Lung (tissue), 12 donors: ENCODE data around the gene LSMEM2. TPM values are rescaled to one million over a fixed set of nuclear protein-coding genes. Genes with fewer than 3 reads are reported as not detected.
A peak's percentile ranks its signal among the peaks of the same experiment; 100 is the strongest.

Experiments
- ATAC-seq: fragments of 200-7000 bp; cut with Tn5 transposase; one replicate; pipeline ENCODE4 v1.9.1; 2020; ENCODE audit warnings: moderate number of reproducible peaks; ENCODE audit not compliant: insufficient read depth, low FRiP score
- DNase-seq, 3 donors: peaks; one replicate each; pipeline ENCODE4 v3.0.0-alpha.2; 2013 to 2017
- H3K27ac ChIP-seq, 2 donors: one replicate each; pipeline ENCODE4 v1.5.1; 2013; ENCODE audit warnings: mild to moderate bottlenecking in 2 of 2, moderate library complexity in 2 of 2, control low read depth in 1 of 2, inconsistent platforms in 1 of 2, low read depth in 1 of 2, low read length in 1 of 2
- H3K27me3 ChIP-seq, 3 donors: one replicate each; pipeline ENCODE4 v1.5.1; 2013; ENCODE audit warnings: low read length in 2 of 3; ENCODE audit not compliant: control insufficient read depth in 3 of 3, insufficient read depth in 3 of 3
- H3K36me3 ChIP-seq, 4 donors: one replicate each; pipeline ENCODE4 v1.5.1; 2013; ENCODE audit warnings: low read length in 4 of 4, mild to moderate bottlenecking in 1 of 4, moderate library complexity in 1 of 4; ENCODE audit not compliant: control insufficient read depth in 4 of 4, insufficient read depth in 4 of 4
- H3K4me1 ChIP-seq, 5 donors: one replicate each; pipeline ENCODE4 v1.5.1; 2013; ENCODE audit warnings: low read length in 5 of 5, mild to moderate bottlenecking in 2 of 5, moderate library complexity in 1 of 5; ENCODE audit not compliant: control insufficient read depth in 5 of 5, insufficient read depth in 5 of 5
- H3K4me3 ChIP-seq: one replicate; pipeline ENCODE4 v1.5.1; 2013; ENCODE audit warnings: mild to moderate bottlenecking, control low read depth, moderate library complexity
- H3K9ac ChIP-seq, 2 donors: one replicate each; pipeline ENCODE4 v1.5.1; 2013; ENCODE audit warnings: low read length in 2 of 2, control low read depth in 1 of 2; ENCODE audit not compliant: insufficient read depth in 1 of 2
- H3K9me3 ChIP-seq, 4 donors: one replicate each; pipeline ENCODE4 v1.5.1; 2013; ENCODE audit warnings: low read length in 3 of 4, mild to moderate bottlenecking in 1 of 4, moderate library complexity in 1 of 4; ENCODE audit not compliant: control insufficient read depth in 4 of 4, insufficient read depth in 3 of 4
- WGBS, 2 donors: extraction: QIAGEN DNeasy Blood & Tissue Kit; methylation state at CpG; one replicate each; pipeline ENCODE4 v1.1.7; 2013; 5-methylcytosine and 5-hydroxymethylcytosine counted together
- polyA plus RNA-seq, 2 donors: library from polyadenylated mRNA; stranded (reverse); fragments of 200-250 nt; gene quantifications; one replicate each; pipeline ENCODE4 v1.2.1, GENCODE V29; 2013
- total RNA-seq, 2 donors: library from RNA; depleted of rRNA in 1 of 2; stranded (reverse); fragments of >200 nt in 1 of 2; gene quantifications; one replicate each; pipeline ENCODE4 v1.2.1, GENCODE V29; 2014 to 2021
- TF ChIP-seq, protein P1 (sequence below): IDR thresholded peaks from 2 replicates; pipeline ENCODE4 v1.5.1; 2012; ENCODE audit warnings: mild to moderate bottlenecking; ENCODE audit errors: control extremely low read depth, extremely low read depth
- donor health status: control.
- donor health status: control.
- donor health status: Bipolar disorder and iron deficiency.
- donor health status: healthy.
- donor health status: DM: yes; HTN: yes; CAD: no.

LSMEM2 gene
- total and polyA plus RNA-seq, 4 donors = 0.10 to 0.49 (median 0.12) TPM; not detected in 1

DNA sequence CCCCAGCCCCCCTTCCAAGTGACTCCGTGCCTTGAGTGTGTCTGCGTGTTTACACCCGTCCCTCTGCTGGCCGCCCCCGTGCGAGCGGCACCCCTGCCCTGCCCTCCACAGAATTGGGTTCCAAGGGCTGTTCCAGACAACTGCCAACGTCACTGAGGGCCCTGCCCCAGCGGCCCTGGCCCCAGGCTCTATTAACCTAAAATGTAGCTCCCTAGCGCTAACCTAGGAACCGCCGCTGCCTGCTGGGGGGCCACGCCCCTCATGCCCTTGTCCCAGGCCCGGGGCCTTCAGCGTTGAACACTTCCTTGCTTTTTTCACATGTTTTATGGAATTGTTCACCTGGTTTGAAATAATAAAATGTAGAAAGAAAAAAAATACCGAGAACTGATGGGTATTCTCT is 19.9 kb upstream of the LSMEM2 start:
- H3K9ac ChIP-seq = no peak overlapping the region
- WGBS, 2 donors = 77 to 79% methylated on average over 16 of the region's 16 CpGs
- H3K36me3 ChIP-seq = peaks cover 19 to 47% (median 29%) of the 10 kb centered on the region in 4 donors
- H3K27ac ChIP-seq = peak overlapping the region in 1 of 2 donors; percentile 88
- peaks cover 0 to 4% (median 0%) of the 10 kb centered on the region in 4 donors for H3K9me3 ChIP-seq
- H3K27me3 ChIP-seq = no peaks in the 10 kb centered on the region
- H3K4me1 ChIP-seq = peaks cover 0 to 27% (median 14%) of the 10 kb centered on the region in 5 donors
- no peak overlapping the region for H3K4me3 ChIP-seq
- TF ChIP-seq, protein P1, sequence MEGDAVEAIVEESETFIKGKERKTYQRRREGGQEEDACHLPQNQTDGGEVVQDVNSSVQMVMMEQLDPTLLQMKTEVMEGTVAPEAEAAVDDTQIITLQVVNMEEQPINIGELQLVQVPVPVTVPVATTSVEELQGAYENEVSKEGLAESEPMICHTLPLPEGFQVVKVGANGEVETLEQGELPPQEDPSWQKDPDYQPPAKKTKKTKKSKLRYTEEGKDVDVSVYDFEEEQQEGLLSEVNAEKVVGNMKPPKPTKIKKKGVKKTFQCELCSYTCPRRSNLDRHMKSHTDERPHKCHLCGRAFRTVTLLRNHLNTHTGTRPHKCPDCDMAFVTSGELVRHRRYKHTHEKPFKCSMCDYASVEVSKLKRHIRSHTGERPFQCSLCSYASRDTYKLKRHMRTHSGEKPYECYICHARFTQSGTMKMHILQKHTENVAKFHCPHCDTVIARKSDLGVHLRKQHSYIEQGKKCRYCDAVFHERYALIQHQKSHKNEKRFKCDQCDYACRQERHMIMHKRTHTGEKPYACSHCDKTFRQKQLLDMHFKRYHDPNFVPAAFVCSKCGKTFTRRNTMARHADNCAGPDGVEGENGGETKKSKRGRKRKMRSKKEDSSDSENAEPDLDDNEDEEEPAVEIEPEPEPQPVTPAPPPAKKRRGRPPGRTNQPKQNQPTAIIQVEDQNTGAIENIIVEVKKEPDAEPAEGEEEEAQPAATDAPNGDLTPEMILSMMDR = no peak
- DNase-seq = no peak
- ATAC-seq = no peak

DNA sequence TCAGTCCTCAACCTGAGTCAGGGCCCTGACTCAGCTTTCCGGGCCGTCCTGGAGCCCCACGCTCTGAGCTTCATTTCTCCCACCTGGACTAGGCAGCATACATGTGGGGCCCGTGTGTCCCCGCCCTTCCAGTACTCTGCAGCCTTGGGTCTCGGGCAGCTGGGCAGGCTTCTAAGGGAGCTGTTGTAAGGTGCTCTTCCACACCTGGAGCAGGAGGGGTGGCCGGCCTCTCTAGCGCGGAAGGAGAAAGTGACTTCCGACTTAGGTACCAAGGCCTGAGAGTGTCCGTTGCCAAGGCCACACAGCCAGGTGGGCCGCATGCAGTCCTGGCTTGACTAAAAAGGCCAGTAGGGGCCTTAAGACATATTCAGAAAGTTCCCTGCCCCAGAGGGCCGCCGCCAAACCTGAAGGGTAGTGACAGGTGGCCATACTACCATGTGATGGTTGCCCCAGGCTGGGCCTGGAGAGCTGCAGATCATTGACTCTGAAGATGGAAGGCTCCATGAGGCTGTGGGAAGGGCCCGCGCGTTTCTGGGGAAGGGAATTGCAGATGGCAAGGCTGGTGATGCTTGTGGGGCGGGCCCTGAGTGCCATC is 19.4 kb upstream of the LSMEM2 start:
- Histone ChIP-seq H3K27me3 (no peaks in the 10 kb centered on the region), H3K9ac (no peak overlapping the region), H3K4me3 (no peak overlapping the region), H3K9me3 (peaks cover 0 to 4% (median 0%) of the 10 kb centered on the region in 4 donors), H3K36me3 (peaks cover 18 to 42% (median 27%) of the 10 kb centered on the region in 4 donors), H3K27ac (peak overlapping the region; percentile 87 to 88), H3K4me1 (peaks cover 0 to 27% (median 14%) of the 10 kb centered on the region in 5 donors)
- DNase-seq (no peak), ATAC-seq (no peak)
- TF ChIP-seq, protein P1 = no peak
- 56 to 60% methylated on average over 18 of the region's 18 CpGs for WGBS, 2 donors

DNA sequence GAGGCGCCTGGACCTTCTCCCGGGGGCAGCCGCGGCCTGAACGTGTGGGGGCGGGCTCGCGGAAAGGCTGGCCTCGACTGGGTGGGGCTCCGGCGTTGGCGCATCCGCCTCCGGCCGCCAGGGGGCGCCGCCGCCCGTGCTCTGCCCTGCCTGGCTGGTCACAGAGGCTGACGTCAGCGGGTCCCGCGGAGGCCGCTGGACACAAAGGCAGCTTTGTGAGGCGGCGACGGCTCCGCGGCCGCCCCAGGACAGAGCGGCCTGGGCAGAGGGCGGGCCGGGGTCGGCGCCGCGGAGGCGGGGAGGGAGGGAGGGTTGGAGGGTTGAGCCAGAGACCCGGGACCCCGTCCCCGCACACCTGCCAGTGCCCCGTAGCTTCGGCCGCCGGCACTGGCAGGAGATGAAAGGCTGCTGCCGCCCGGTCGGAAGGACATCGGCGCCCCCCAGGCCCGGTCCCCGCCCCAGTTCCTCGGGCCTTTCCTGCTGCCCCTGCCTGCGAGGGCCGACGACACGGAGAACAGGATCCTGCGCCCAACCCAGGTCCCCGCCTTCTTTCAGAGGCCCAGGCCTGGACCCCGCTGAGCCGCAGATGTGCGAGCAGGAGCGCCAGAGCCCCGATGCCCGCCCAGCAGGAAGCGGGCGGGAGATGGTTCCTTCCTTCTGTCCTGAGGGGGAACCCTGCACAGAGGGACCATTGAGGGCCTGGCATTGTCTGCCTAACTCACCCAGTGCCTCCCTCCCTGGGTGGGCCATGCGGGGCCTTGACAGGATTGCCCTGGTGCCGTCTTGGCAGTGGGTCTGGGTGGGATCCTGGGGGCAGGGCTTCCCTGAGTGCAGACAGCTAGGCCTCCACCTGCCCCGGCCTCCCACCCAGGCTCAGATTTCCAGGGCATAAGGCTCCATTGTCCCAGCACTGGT is 18.6 kb upstream of the LSMEM2 start:
- TF ChIP-seq, protein P1 = peak; percentile 99
- ATAC-seq = peak; percentile 87
- peak; percentile 95 to 97 (median 96) for DNase-seq
- Histone ChIP-seq H3K9ac (peak overlapping the region; percentile 77 to 79), H3K9me3 (peaks cover 0 to 4% (median 0%) of the 10 kb centered on the region in 4 donors), H3K4me1 (peaks cover 0 to 33% (median 19%) of the 10 kb centered on the region in 5 donors), H3K36me3 (peaks cover 18 to 37% (median 23%) of the 10 kb centered on the region in 4 donors), H3K27ac (peak overlapping the region; percentile 87 to 88), H3K27me3 (no peaks in the 10 kb centered on the region), H3K4me3 (peak overlapping the region; percentile 15)
- 2% methylated on average over 42 to 70 of the region's 70 CpGs for WGBS, 2 donors
